ENCODE results near the gene CDKL2.
A peak's percentile ranks its signal among the peaks of the same experiment; 100 is the strongest.

The CDKL2 gene

DNA sequence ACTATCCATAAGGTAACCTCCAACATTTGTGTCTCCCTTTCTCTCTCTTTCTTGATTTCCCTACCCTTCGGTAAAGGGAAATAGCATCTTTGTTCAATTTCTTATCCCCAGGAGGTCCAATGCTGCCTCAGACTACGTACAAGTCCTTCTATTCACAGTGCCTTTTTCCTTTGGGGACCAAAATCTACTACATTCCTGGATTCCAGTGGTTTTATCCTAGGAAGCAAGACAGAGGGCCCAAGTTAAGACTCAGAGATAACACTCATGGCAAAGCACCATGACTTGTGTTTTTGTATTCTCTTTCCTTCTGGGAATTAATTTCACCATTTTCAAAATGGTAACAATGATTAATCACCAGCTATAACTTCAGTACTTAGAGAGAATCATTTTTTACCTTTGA lies 32.3 kb upstream of the CDKL2 start:
- Histone ChIP-seq H3K27me3 (replicated peaks; ENCODE audit: control insufficient read depth, insufficient read depth, low read length) (no peaks in the 10 kb centered on the region), H3K4me3 (replicated peaks; ENCODE audit: low read depth, low read length) (no peak overlapping the region), H3K36me3 (ENCODE audit: control insufficient read depth, insufficient read depth, low read length) (peaks cover 2% of the 10 kb centered on the region)
- TF ChIP-seq, protein P1, sequence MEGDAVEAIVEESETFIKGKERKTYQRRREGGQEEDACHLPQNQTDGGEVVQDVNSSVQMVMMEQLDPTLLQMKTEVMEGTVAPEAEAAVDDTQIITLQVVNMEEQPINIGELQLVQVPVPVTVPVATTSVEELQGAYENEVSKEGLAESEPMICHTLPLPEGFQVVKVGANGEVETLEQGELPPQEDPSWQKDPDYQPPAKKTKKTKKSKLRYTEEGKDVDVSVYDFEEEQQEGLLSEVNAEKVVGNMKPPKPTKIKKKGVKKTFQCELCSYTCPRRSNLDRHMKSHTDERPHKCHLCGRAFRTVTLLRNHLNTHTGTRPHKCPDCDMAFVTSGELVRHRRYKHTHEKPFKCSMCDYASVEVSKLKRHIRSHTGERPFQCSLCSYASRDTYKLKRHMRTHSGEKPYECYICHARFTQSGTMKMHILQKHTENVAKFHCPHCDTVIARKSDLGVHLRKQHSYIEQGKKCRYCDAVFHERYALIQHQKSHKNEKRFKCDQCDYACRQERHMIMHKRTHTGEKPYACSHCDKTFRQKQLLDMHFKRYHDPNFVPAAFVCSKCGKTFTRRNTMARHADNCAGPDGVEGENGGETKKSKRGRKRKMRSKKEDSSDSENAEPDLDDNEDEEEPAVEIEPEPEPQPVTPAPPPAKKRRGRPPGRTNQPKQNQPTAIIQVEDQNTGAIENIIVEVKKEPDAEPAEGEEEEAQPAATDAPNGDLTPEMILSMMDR (IDR thresholded peaks at IDR 0.05; ENCODE audit: insufficient read depth, low read length, poor library complexity, severe bottlenecking), result no peak
- no peak for DNase-seq (ENCODE audit: extremely low read depth, insufficient read length)

DNA sequence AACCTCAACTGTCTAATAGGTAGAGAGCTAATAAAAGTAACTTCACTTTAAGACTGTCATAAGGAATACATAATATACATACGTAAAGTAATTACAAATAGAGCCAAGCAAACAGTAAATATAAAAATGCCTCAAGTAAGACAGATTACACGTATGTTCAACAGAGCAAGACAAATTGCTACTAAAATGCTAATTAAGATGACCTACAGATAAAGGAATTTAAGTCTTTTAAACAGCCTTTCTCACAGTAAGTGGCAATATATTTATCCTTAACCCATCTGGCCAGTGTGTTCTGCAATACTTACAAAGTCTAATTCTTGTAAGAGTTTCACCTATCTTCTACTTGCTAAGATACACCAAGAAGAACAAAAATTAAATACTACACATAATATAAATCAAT lies 30.2 kb upstream of the CDKL2 start:
- TF ChIP-seq, protein P1 (IDR thresholded peaks at IDR 0.05; ENCODE audit: insufficient read depth, low read length, poor library complexity, severe bottlenecking), result no peak
- no peak for DNase-seq (ENCODE audit: extremely low read depth, insufficient read length)
- Histone ChIP-seq H3K27me3 (replicated peaks; ENCODE audit: control insufficient read depth, insufficient read depth, low read length) (no peaks in the 10 kb centered on the region), H3K4me3 (replicated peaks; ENCODE audit: low read depth, low read length) (no peak overlapping the region), H3K36me3 (ENCODE audit: control insufficient read depth, insufficient read depth, low read length) (peaks cover 2% of the 10 kb centered on the region)

DNA sequence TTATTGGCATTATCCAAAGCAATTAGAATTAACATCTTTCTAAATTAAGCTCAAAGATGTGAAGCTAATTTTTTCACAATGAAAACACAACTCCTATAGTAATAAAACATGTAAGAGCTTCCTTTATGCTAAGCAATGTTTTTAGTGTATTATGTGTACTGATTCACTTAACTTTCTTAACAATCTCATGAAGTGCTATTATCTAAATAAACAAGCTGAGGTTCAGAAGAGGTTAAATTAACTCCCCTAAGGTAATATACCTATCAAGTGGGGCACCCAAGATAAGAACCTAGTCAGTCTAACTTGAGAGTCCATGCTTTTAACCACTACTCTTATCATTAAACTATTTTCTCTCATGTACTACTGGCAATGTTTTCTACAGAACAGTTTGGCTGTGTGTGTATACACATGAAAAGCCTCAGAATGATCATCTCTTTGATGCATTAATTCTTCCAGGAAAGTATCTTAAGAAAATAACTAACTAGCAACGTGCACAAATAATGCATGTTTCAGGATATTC lies 29.2 kb upstream of the CDKL2 start:
- Histone ChIP-seq H3K27me3 (replicated peaks; ENCODE audit: control insufficient read depth, insufficient read depth, low read length) (no peaks in the 10 kb centered on the region), H3K36me3 (ENCODE audit: control insufficient read depth, insufficient read depth, low read length) (peaks cover 2% of the 10 kb centered on the region), H3K4me3 (replicated peaks; ENCODE audit: low read depth, low read length) (no peak overlapping the region)
- DNase-seq (ENCODE audit: extremely low read depth, insufficient read length), result no peak
- TF ChIP-seq, protein P1 (IDR thresholded peaks at IDR 0.05; ENCODE audit: insufficient read depth, low read length, poor library complexity, severe bottlenecking), result no peak

DNA sequence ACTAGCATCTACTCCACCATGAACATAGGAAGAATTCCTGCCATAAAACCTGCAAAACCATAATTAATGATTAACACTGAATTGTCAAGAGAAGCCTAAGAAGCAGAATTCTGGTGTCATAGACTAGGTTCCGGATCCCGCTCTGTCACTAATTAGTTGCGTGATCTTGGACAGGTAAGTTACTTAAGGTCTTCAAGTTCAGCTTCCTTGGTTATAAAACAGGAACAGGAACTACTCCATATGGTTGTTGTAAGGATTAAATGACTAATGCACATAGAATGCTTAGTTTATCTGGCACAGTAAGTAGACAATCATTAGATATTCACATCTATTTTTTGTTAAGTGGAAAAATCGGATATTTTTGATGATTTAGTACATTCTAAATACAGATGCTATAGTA lies 28.5 kb upstream of the CDKL2 start:
- no peaks in the 10 kb centered on the region for H3K27me3 ChIP-seq (replicated peaks; ENCODE audit: control insufficient read depth, insufficient read depth, low read length)
- TF ChIP-seq, protein P1 (IDR thresholded peaks at IDR 0.05; ENCODE audit: insufficient read depth, low read length, poor library complexity, severe bottlenecking), result no peak
- H3K4me3 ChIP-seq (replicated peaks; ENCODE audit: low read depth, low read length), result no peak overlapping the region
- H3K36me3 ChIP-seq (ENCODE audit: control insufficient read depth, insufficient read depth, low read length), result peaks cover 3% of the 10 kb centered on the region
- DNase-seq (ENCODE audit: extremely low read depth, insufficient read length), result no peak

DNA sequence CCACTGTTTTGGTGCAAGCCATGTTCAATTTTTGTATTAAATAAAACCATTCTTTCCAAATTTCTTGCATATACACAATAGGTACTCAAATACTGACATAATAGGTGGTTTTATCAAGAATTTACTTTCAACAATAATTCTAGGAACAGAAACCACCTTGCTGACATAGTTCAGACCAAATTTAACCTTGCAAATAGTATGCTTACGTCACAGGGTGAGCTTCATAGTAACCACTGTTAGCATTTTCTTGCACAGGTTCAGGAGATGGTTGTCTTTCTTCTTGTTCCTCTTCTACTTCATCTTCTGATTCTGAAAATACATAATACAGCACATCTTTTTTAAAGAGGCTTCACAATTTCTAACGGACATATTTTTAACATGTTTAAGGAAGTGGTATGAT lies 25.2 kb upstream of the CDKL2 start:
- TF ChIP-seq, protein P1 (IDR thresholded peaks at IDR 0.05; ENCODE audit: insufficient read depth, low read length, poor library complexity, severe bottlenecking), result no peak
- Histone ChIP-seq H3K4me3 (replicated peaks; ENCODE audit: low read depth, low read length) (no peak overlapping the region), H3K27me3 (replicated peaks; ENCODE audit: control insufficient read depth, insufficient read depth, low read length) (no peaks in the 10 kb centered on the region), H3K36me3 (ENCODE audit: control insufficient read depth, insufficient read depth, low read length) (peaks cover 4% of the 10 kb centered on the region)
- DNase-seq (ENCODE audit: extremely low read depth, insufficient read length), result peak; percentile 29

DNA sequence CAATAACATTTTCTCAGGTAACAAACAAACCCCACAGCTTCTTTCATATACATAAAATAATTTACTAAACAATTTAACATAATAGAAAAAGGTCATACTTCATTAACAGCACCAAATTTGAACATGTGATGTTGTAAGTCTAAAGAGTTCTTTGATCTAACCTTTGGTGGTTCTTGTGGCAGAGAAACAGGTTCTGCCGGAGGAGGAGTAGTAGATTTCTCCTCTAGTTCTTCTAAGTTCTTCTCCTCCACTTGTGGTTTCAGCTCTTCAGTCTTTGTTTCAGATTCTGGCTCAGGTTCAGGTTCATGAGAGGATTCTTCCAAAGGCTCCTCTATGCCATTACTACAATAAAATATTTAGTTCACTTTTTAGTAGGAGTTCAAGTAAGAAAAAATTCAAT lies 24.6 kb upstream of the CDKL2 start:
- TF ChIP-seq, protein P1 (IDR thresholded peaks at IDR 0.05; ENCODE audit: insufficient read depth, low read length, poor library complexity, severe bottlenecking), result no peak
- H3K27me3 ChIP-seq (replicated peaks; ENCODE audit: control insufficient read depth, insufficient read depth, low read length), result no peaks in the 10 kb centered on the region
- DNase-seq (ENCODE audit: extremely low read depth, insufficient read length), result no peak
- peaks cover 4% of the 10 kb centered on the region for H3K36me3 ChIP-seq (ENCODE audit: control insufficient read depth, insufficient read depth, low read length)
- no peak overlapping the region for H3K4me3 ChIP-seq (replicated peaks; ENCODE audit: low read depth, low read length)
